OCI-LY1 (cell line): ENCODE data around the gene LAMC2.

Experiments used
- H2AFZ ChIP-seq: fragments of 200-600 bp; sonication (generic), shearing (Covaris generic); 2 replicates; pipeline ENCODE4 v1.6.0; 2014; ENCODE audit warnings: antibody characterized with exemption, mild to moderate bottlenecking, low read length
- H3F3A ChIP-seq: fragments of 200-600 bp; sonication (generic), shearing (Covaris generic); 2 replicates; pipeline ENCODE4 v1.6.0; 2014; ENCODE audit warnings: mild to moderate bottlenecking, antibody characterized with exemption, low read length, moderate library complexity; ENCODE audit not compliant: insufficient read depth
- H3K27ac ChIP-seq: fragments of 200-600 bp; sonication (generic); 2 replicates; pipeline ENCODE4 v1.5.1; 2014; ENCODE audit warnings: low read length, mixed run types, mild to moderate bottlenecking, low read depth; ENCODE audit not compliant: poor library complexity, severe bottlenecking
- H3K27me3 ChIP-seq: fragments of 200-600 bp; sonication (generic); 2 replicates; pipeline ENCODE4 v1.6.0; 2014; ENCODE audit warnings: antibody characterized with exemption, mild to moderate bottlenecking, low read length, moderate library complexity; ENCODE audit not compliant: insufficient read depth
- H3K36me3 ChIP-seq: fragments of 200-600 bp; sonication (generic); 2 replicates; pipeline ENCODE4 v1.6.1; 2014; ENCODE audit warnings: mild to moderate bottlenecking, antibody characterized with exemption, low read length, moderate library complexity, mixed read lengths; ENCODE audit not compliant: insufficient read depth
- H3K4me1 ChIP-seq: fragments of 200-600 bp; sonication (generic); 2 replicates; pipeline ENCODE4 v1.5.1; 2014; ENCODE audit warnings: mild to moderate bottlenecking, low read length, moderate library complexity; ENCODE audit not compliant: insufficient read depth, severe bottlenecking
- H3K4me2 ChIP-seq: fragments of 200-600 bp; sonication (generic), shearing (Covaris generic); 2 replicates; pipeline ENCODE4 v1.6.1; 2014; ENCODE audit warnings: low read length
- H3K4me3 ChIP-seq: fragments of 200-600 bp; sonication (generic); 2 replicates; pipeline ENCODE4 v1.5.1; 2014; ENCODE audit warnings: low read length, low read depth, mild to moderate bottlenecking, mixed read lengths; ENCODE audit not compliant: poor library complexity, severe bottlenecking
- H3K79me2 ChIP-seq: fragments of 200-600 bp; shearing (Covaris generic); 2 replicates; pipeline ENCODE4 v1.6.1; 2016; ENCODE audit warnings: mixed run types, low read length, mixed read lengths; ENCODE audit not compliant: insufficient read depth
- H3K9ac ChIP-seq: fragments of 200-600 bp; sonication (generic), shearing (Covaris generic); 2 replicates; pipeline ENCODE4 v1.6.1; 2014; ENCODE audit warnings: mild to moderate bottlenecking, low read length, mixed read lengths
- H3K9me2 ChIP-seq: fragments of 200-600 bp; sonication (generic), shearing (Covaris generic); 2 replicates; pipeline ENCODE4 v1.6.1; 2014; ENCODE audit warnings: low read depth, mild to moderate bottlenecking, low read length, mixed read lengths
- H3K9me3 ChIP-seq: fragments of 200-600 bp; shearing (Covaris generic); 2 replicates; pipeline ENCODE4 v1.6.1; 2014; ENCODE audit warnings: low read length, mixed read lengths
- H4K20me1 ChIP-seq: fragments of 200-600 bp; sonication (generic), shearing (Covaris generic); 2 replicates; pipeline ENCODE4 v1.6.0; 2016; ENCODE audit warnings: mild to moderate bottlenecking, low read length; ENCODE audit not compliant: insufficient read depth
- CTCF ChIP-seq: fragments of 200-600 bp; sonication (generic), shearing (Covaris generic); IDR thresholded peaks from 2 replicates; pipeline ENCODE4 v1.5.1; 2017; ENCODE audit warnings: mild to moderate bottlenecking, antibody characterized with exemption, low read length, moderate library complexity, mixed read lengths
- EZH2 ChIP-seq: fragments of 200-600 bp; sonication (generic), shearing (Covaris generic); IDR thresholded peaks from 2 replicates; pipeline ENCODE4 v1.8.0; 2017; ENCODE audit warnings: borderline replicate concordance, mixed run types, mild to moderate bottlenecking, antibody characterized with exemption, low read length, moderate library complexity, mixed read lengths

Gene LAMC2

GRCh38 chr1:183222909-183223308 lies 36.8 kb downstream of the LAMC2 start:
- H3K27ac ChIP-seq: no peak overlapping the region
- no peak for TF ChIP-seq EZH2
- TF ChIP-seq CTCF: no peak

GRCh38 chr1:183223467-183223866 lies 37.4 kb downstream of the LAMC2 start:
- Histone ChIP-seq H4K20me1 (no peaks in the 10 kb centered on the region), H3K27ac (no peak overlapping the region), H3K4me3 (no peak overlapping the region), H3K9ac (no peak overlapping the region), H3K27me3 (no peaks in the 10 kb centered on the region), H3K36me3 (no peaks in the 10 kb centered on the region), H3F3A (no peaks in the 10 kb centered on the region), H3K79me2 (no peaks in the 10 kb centered on the region), H2AFZ (no peak overlapping the region), H3K4me1 (peaks cover 13% of the 10 kb centered on the region), H3K9me3 (no peaks in the 10 kb centered on the region), H3K9me2 (no peaks in the 10 kb centered on the region), H3K4me2 (no peak overlapping the region)
- TF ChIP-seq CTCF (no peak), EZH2 (no peak)

More at GRCh38 chr1:183222909-183223308, 36.8 kb downstream of the LAMC2 start:
- Histone ChIP-seq H3K9me3 (no peaks in the 10 kb centered on the region), H3K79me2 (no peaks in the 10 kb centered on the region), H3K4me1 (peaks cover 14% of the 10 kb centered on the region), H2AFZ (no peak overlapping the region), H3K9ac (no peak overlapping the region), H3K36me3 (no peaks in the 10 kb centered on the region), H3K9me2 (no peaks in the 10 kb centered on the region), H3K4me2 (no peak overlapping the region), H3F3A (no peaks in the 10 kb centered on the region), H3K4me3 (no peak overlapping the region), H3K27me3 (no peaks in the 10 kb centered on the region), H4K20me1 (no peaks in the 10 kb centered on the region)

GRCh38 chr1:183226361-183226760 lies 40.3 kb downstream of the LAMC2 start:
- H3K36me3 ChIP-seq: no peaks in the 10 kb centered on the region
- H3K9ac ChIP-seq: no peak overlapping the region
- H3K9me3 ChIP-seq: no peaks in the 10 kb centered on the region
- no peaks in the 10 kb centered on the region for H3K9me2 ChIP-seq
- no peak overlapping the region for H2AFZ ChIP-seq
- H3K79me2 ChIP-seq: no peaks in the 10 kb centered on the region
- H3F3A ChIP-seq: no peaks in the 10 kb centered on the region
- H3K4me1 ChIP-seq: no peaks in the 10 kb centered on the region
- no peak overlapping the region for H3K4me2 ChIP-seq
- no peak overlapping the region for H3K27ac ChIP-seq
- no peaks in the 10 kb centered on the region for H4K20me1 ChIP-seq
- no peak overlapping the region for H3K4me3 ChIP-seq
- no peak for TF ChIP-seq CTCF
- no peak for TF ChIP-seq EZH2
- no peaks in the 10 kb centered on the region for H3K27me3 ChIP-seq
